SK-N-SH treated with all-trans-retinoic acid at 6 μM for 48 hours (cell line): ENCODE measurements around the gene ARPC5L.

ENCODE experiments used
- ARNTL ChIP-seq: fragments of 450-650 bp; formaldehyde crosslinking; IDR thresholded peaks from 2 replicates; pipeline ENCODE4 v1.5.0; 2020; ENCODE audit warnings: low read depth, mild to moderate bottlenecking, moderate library complexity, borderline replicate concordance
- BACH2 ChIP-seq: fragments of 250-450 bp; sonication (Bioruptor Pico); IDR thresholded peaks from 2 replicates; pipeline ENCODE4 v1.9.0; 2021; ENCODE audit warnings: mild to moderate bottlenecking, borderline replicate concordance
- CSDC2 ChIP-seq: fragments of 250-450 bp; sonication (Bioruptor Pico); IDR thresholded peaks from 2 replicates; pipeline ENCODE4 v1.5.0; 2020; ENCODE audit warnings: mild to moderate bottlenecking, moderate library complexity
- ESRRG ChIP-seq: fragments of 250-450 bp; sonication (Bioruptor Pico); IDR thresholded peaks from 2 replicates; pipeline ENCODE4 v1.6.1; 2021; ENCODE audit warnings: mild to moderate bottlenecking
- ISL1 ChIP-seq: fragments of 250-450 bp; sonication (Bioruptor Pico); IDR thresholded peaks from 2 replicates; pipeline ENCODE4 v2.1.2; 2022; ENCODE audit warnings: mild to moderate bottlenecking, moderate library complexity
- OSR1 ChIP-seq: fragments of 250-450 bp; sonication (Bioruptor Pico); IDR thresholded peaks from 2 replicates; pipeline ENCODE4 v1.8.0; 2022; ENCODE audit warnings: moderate library complexity, mild to moderate bottlenecking, inconsistent platforms
- RARB ChIP-seq: fragments of 250-450 bp; sonication (Bioruptor Pico); IDR thresholded peaks from 2 replicates; pipeline ENCODE4 v1.8.0; 2021; ENCODE audit warnings: mild to moderate bottlenecking, moderate library complexity
- TSHZ2 ChIP-seq: fragments of 250-450 bp; sonication (Bioruptor Pico); IDR thresholded peaks from 2 replicates; pipeline ENCODE4 v1.5.0; 2020; ENCODE audit warnings: mild to moderate bottlenecking, moderate library complexity
- ZFP3 ChIP-seq: fragments of 250-450 bp; sonication (Bioruptor Pico); IDR thresholded peaks from 2 replicates; pipeline ENCODE4 v1.5.0; 2020; ENCODE audit warnings: mild to moderate bottlenecking, moderate library complexity
- ZFP30 ChIP-seq: fragments of 450-650 bp; formaldehyde crosslinking; IDR thresholded peaks from 2 replicates; pipeline ENCODE4 v1.5.0; 2022; ENCODE audit warnings: mild to moderate bottlenecking, moderate library complexity
- ZNF70 ChIP-seq: fragments of 450-650 bp; formaldehyde crosslinking; IDR thresholded peaks from 2 replicates; pipeline ENCODE4 v1.5.0; 2020; ENCODE audit warnings: mild to moderate bottlenecking, moderate library complexity
- TF ChIP-seq, protein P1 (sequence below): fragments of 250-450 bp; sonication (Bioruptor Pico); IDR thresholded peaks from 2 replicates; pipeline ENCODE4 v1.8.0; 2020; ENCODE audit warnings: mild to moderate bottlenecking, moderate library complexity, borderline replicate concordance
- TF ChIP-seq, protein P2 (sequence below): fragments of 250-450 bp; sonication (Bioruptor Pico); IDR thresholded peaks from 2 replicates; pipeline ENCODE4 v1.5.1; 2021; ENCODE audit warnings: mild to moderate bottlenecking, moderate library complexity
- TF ChIP-seq, protein P3 (sequence below): fragments of 250-450 bp; sonication (Bioruptor Pico); IDR thresholded peaks from 2 replicates; pipeline ENCODE4 v1.8.0; 2021; ENCODE audit warnings: low read depth, mild to moderate bottlenecking, moderate library complexity, borderline replicate concordance

DNA sequence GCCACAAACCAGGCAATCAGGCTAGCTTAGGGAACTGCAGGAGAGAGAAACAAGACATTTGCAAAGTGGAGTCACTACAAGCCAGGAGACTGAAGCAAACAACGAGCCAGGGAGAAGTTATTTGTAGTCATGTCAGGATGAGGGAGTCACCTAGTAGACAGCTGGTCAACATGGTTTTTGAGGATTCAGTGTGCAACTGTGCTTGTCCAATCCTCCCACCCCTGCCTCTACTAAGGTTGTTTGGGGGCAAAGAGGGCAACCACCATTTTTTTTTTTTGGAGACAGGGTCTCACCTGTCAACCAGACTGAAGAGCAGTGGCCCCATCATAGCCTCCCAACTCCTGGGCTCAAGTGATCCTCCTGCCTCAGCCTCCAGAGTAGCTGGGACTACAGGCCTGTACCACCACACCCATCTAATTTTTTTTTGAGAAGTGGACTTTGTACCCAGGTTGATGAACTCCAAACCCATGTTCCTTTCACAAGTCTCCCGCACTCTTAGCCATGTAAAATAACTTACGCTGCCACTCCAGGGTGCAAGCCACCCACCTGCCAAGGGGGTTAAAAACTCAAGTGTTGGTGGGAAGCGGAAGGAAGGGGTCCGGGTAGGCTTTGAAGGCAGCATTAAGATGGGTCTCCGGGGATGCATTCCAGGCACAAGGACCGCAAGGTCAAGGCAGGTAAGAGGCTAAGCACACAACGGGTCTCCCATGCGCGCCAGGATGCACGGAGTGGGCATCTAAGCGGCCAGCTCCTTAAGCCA, 1.2 kb upstream of the ARPC5L start:
- TF ChIP-seq, protein P1, sequence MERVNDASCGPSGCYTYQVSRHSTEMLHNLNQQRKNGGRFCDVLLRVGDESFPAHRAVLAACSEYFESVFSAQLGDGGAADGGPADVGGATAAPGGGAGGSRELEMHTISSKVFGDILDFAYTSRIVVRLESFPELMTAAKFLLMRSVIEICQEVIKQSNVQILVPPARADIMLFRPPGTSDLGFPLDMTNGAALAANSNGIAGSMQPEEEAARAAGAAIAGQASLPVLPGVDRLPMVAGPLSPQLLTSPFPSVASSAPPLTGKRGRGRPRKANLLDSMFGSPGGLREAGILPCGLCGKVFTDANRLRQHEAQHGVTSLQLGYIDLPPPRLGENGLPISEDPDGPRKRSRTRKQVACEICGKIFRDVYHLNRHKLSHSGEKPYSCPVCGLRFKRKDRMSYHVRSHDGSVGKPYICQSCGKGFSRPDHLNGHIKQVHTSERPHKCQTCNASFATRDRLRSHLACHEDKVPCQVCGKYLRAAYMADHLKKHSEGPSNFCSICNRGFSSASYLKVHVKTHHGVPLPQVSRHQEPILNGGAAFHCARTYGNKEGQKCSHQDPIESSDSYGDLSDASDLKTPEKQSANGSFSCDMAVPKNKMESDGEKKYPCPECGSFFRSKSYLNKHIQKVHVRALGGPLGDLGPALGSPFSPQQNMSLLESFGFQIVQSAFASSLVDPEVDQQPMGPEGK (CRISPR knock-in tag) = no peak
- TF ChIP-seq ZFP30 (CRISPR knock-in tag) (no peak), ARNTL (no peak), BACH2 (CRISPR knock-in tag) (no peak), ESRRG (CRISPR knock-in tag) (no peak), CSDC2 (CRISPR knock-in tag) (no peak), TSHZ2 (CRISPR knock-in tag) (no peak), ZFP3 (CRISPR knock-in tag) (no peak), ZNF70 (no peak), OSR1 (CRISPR knock-in tag) (no peak), ISL1 (CRISPR knock-in tag) (no peak), RARB (CRISPR knock-in tag) (no peak)
- TF ChIP-seq, protein P2, sequence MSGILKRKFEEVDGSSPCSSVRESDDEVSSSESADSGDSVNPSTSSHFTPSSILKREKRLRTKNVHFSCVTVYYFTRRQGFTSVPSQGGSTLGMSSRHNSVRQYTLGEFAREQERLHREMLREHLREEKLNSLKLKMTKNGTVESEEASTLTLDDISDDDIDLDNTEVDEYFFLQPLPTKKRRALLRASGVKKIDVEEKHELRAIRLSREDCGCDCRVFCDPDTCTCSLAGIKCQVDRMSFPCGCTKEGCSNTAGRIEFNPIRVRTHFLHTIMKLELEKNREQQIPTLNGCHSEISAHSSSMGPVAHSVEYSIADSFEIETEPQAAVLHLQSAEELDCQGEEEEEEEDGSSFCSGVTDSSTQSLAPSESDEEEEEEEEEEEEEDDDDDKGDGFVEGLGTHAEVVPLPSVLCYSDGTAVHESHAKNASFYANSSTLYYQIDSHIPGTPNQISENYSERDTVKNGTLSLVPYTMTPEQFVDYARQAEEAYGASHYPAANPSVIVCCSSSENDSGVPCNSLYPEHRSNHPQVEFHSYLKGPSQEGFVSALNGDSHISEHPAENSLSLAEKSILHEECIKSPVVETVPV = no peak
- TF ChIP-seq, protein P3, sequence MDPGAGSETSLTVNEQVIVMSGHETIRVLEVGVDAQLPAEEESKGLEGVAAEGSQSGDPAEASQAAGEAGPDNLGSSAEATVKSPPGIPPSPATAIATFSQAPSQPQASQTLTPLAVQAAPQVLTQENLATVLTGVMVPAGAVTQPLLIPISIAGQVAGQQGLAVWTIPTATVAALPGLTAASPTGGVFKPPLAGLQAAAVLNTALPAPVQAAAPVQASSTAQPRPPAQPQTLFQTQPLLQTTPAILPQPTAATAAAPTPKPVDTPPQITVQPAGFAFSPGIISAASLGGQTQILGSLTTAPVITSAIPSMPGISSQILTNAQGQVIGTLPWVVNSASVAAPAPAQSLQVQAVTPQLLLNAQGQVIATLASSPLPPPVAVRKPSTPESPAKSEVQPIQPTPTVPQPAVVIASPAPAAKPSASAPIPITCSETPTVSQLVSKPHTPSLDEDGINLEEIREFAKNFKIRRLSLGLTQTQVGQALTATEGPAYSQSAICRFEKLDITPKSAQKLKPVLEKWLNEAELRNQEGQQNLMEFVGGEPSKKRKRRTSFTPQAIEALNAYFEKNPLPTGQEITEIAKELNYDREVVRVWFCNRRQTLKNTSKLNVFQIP (CRISPR knock-in tag) = no peak
